Upper lobe of right lung (tissue), 1 donor: ENCODE measurements around the gene KLHL4. TPM values are rescaled to one million over a fixed set of nuclear protein-coding genes. Genes with fewer than 3 reads are reported as not detected.
"Not testable (repeated sequence)": the region's sequence is repeated elsewhere in the genome, so short reads cannot be mapped to it uniquely, and the experiment has no call there.

Source experiments
- ATAC-seq: fragments of 200-7000 bp; cut with Tn5 transposase; one replicate; pipeline ENCODE4 v1.9.1; 2020; ENCODE audit warnings: mild to moderate bottlenecking, moderate library complexity
- DNase-seq: peaks from one replicate; pipeline ENCODE4 v3.0.0-alpha.2; 2020
- H3K27ac ChIP-seq: fragments of 200-600 bp; one replicate; pipeline ENCODE4 v1.8.0; 2022
- H3K27me3 ChIP-seq: fragments of 200-600 bp; one replicate; pipeline ENCODE4 v1.8.0; 2022; ENCODE audit warnings: mild to moderate bottlenecking
- H3K36me3 ChIP-seq: fragments of 200-600 bp; one replicate; pipeline ENCODE4 v1.8.0; 2022
- H3K4me1 ChIP-seq: fragments of 200-600 bp; one replicate; pipeline ENCODE4 v1.8.0; 2022
- H3K4me3 ChIP-seq: fragments of 200-600 bp; one replicate; pipeline ENCODE4 v1.8.0; 2022; ENCODE audit warnings: mild to moderate bottlenecking
- H3K9me3 ChIP-seq: fragments of 200-600 bp; one replicate; pipeline ENCODE4 v1.8.0; 2022
- CTCF ChIP-seq: fragments of 200-600 bp; IDR thresholded peaks from one replicate; pipeline ENCODE4 v1.8.0; 2022; ENCODE audit warnings: antibody characterized with exemption
- intact Hi-C: fragments of 100-400 bp; cut with DNase I; formaldehyde crosslinking; loops from one replicate; pipeline ENCODE4 v1.11.0; 2022
- total RNA-seq: library from RNA; stranded (reverse); fragmentation: NEBNext Ultra II Directional; extraction: Animal tissue kit (Norgen Biotek cat#: 25700); gene quantifications from one replicate; pipeline ENCODE4 v1.2.1, GENCODE V29; 2021
- donor health status: DM: no; HTN: yes; CAD: no; lungs with severe emphysema.

Gene KLHL4
- total RNA-seq, 1 donor from 2014 or later: 1.0 TPM

DNA sequence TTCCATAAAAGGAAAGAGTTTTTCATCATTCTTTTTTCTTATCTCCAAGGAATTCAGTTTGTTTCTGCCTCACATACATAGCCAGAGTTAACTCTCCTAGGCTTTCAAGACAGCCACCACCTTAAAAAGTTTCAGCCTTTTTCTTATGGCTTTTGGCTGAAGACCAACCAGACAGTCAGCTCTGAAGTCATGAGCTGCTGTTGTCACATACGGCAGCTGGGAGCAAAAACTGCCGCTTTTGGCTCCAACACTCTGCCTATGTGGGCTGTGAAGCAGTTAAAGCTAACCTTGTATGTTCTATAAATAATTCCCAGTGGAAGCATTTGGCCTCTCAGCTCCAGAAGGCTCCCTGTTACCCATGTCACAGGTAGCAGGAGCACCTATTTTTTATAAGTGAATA is 104.1 kb downstream of the KLHL4 start:
- no peak overlapping the region for H3K27ac ChIP-seq
- H3K27me3 ChIP-seq: no peaks in the 10 kb centered on the region
- H3K4me3 ChIP-seq: no peak overlapping the region
- no peak for TF ChIP-seq CTCF
- intact Hi-C loops: no loop called here
- no peaks in the 10 kb centered on the region for H3K36me3 ChIP-seq
- no peak for ATAC-seq
- no peak for DNase-seq
- H3K9me3 ChIP-seq: no peaks in the 10 kb centered on the region
- no peaks in the 10 kb centered on the region for H3K4me1 ChIP-seq

GRCh38 chrX:87626996-87627395 is 109.4 kb downstream of the KLHL4 start:
- H3K4me1 ChIP-seq: no peaks in the 10 kb centered on the region
- intact Hi-C loops: no loop called here
- no peaks in the 10 kb centered on the region for H3K9me3 ChIP-seq
- H3K27ac ChIP-seq: no peak overlapping the region
- H3K4me3 ChIP-seq: no peak overlapping the region
- ATAC-seq (no peak), DNase-seq (no peak)
- no peak for TF ChIP-seq CTCF
- no peaks in the 10 kb centered on the region for H3K27me3 ChIP-seq
- H3K36me3 ChIP-seq: no peaks in the 10 kb centered on the region

DNA sequence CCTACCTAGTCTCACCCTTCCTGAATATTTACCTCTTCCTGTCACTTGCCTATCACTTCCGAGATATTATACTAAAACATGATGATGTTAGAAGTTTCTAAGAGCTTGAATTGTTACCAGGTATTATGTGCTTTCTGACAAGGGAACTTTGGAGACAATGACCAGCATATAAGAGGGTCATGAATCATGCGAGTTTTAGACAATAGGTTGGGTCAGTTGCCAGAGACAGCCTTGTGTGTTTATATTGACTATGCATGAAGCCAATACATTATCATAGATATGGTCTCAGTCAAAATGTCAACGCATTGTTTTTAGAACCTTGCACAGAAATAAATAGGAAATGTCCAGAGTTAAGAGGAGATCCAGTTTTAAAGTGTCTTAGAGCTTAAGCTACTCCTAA is 116.8 kb downstream of the KLHL4 start:
- H3K27me3 ChIP-seq: no peaks in the 10 kb centered on the region
- no peaks in the 10 kb centered on the region for H3K9me3 ChIP-seq
- no peaks in the 10 kb centered on the region for H3K4me1 ChIP-seq
- no peak overlapping the region for H3K4me3 ChIP-seq
- H3K36me3 ChIP-seq: no peaks in the 10 kb centered on the region
- no peak for TF ChIP-seq CTCF
- ATAC-seq (no peak), DNase-seq (no peak)
- intact Hi-C loops: no loop called here
- H3K27ac ChIP-seq: no peak overlapping the region

DNA sequence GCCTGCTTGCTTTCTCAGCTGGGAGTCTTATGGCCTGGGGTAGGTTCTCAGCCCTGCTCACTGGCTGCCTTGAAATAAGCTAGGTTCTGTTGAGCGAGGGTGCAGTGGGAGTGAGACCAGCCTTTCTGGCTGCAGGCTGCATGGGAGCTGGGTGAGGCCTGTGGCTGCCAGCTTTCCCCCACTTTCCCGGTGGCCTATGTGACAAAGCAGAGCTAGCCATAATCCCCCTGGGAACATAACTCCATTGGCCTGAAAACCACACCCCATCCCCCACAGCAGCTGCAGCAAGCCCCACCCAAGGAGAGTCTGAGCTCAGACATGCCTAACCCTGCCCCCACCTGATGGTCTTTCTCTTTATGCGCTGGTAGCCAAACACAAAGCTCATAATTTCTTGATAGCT is 118.9 kb downstream of the KLHL4 start:
- Histone ChIP-seq H3K4me3 (no peak overlapping the region), H3K27ac (no peak overlapping the region), H3K36me3 (no peaks in the 10 kb centered on the region), H3K27me3 (no peaks in the 10 kb centered on the region), H3K4me1 (no peaks in the 10 kb centered on the region), H3K9me3 (no peaks in the 10 kb centered on the region)
- intact Hi-C loops: no loop called here
- no peak for DNase-seq
- ATAC-seq: no peak
- no peak for TF ChIP-seq CTCF

DNA sequence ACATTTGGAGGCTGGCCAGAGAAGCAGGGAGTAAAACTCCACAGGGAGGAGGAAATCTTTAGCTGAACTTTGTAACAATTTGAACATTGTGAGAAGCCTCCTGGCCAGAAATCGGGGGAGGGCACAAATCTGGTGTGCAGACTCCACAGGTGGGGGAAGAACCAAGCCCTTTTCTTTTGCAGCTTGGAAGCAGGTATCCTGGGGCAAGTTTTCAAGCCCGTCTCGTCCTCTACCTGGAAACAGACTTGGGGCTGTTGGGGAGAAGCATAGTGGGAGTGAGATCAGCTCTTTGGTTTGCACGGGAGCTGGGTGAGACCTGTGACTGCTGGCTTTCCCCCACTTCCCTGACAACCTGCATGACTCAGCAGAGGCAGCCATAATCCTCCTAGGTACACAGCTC is 123.8 kb downstream of the KLHL4 start:
- H3K27ac ChIP-seq, H3K36me3 ChIP-seq, ATAC-seq, DNase-seq, H3K4me3 ChIP-seq, intact Hi-C loops, H3K4me1 ChIP-seq, H3K27me3 ChIP-seq, H3K9me3 ChIP-seq: not testable (repeated sequence)

DNA sequence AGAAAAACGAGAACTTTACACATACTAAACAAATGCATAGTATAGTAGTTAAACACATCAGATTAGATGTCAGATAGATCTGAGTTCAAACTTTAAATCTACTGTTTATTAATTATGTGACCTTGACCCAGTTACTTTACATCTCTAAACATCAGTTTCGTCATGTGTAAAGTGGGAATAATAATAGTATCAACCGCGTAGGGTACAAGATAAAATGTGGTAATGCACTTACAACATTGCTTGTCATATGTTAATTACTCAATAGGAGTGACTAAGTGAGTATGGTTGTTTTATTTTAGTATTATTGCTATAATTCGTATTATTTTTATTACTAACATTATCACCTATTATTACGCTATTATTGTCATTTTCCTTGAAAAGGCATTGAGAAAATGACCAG is 144.2 kb downstream of the KLHL4 start:
- intact Hi-C loops: no loop called here

More for the DNA sequence above, 144.2 kb downstream of the KLHL4 start:
- no peaks in the 10 kb centered on the region for H3K27me3 ChIP-seq
- no peak overlapping the region for H3K27ac ChIP-seq
- H3K9me3 ChIP-seq: no peaks in the 10 kb centered on the region
- no peaks in the 10 kb centered on the region for H3K4me1 ChIP-seq
- ATAC-seq: no peak
- H3K36me3 ChIP-seq: no peaks in the 10 kb centered on the region
- H3K4me3 ChIP-seq: no peak overlapping the region
- TF ChIP-seq CTCF: no peak
- no peak for DNase-seq
